Stimulated activated CD8-positive, alpha-beta memory T cell treated with anti-CD3 and anti-CD28 coated beads, Interleukin-4, amount 100 ng/mL, for 1 hour (primary cell): Measurements from ENCODE around the gene SEPTIN10.

Source experiments
- DNase-seq, 2 donors: peaks; one replicate each; pipeline ENCODE4 v3.0.0-alpha.2; 2020; ENCODE audit warnings: low read depth in 2 of 2, low spot score in 1 of 2

The SEPTIN10 gene

GRCh38 chr2:109500910-109501309 lies 112.9 kb downstream of the SEPTIN10 start:
- DNase-seq, result no peak

- no peak for DNase-seq
These were observed 114.2 kb downstream of the SEPTIN10 start for GRCh38 chr2:109499566-109499965.

- DNase-seq, result no peak
These were observed 114.9 kb downstream of the SEPTIN10 start for GRCh38 chr2:109498906-109499305.

- no peak for DNase-seq
These were observed 115.6 kb downstream of the SEPTIN10 start for GRCh38 chr2:109497911-109498870.

- no peak for DNase-seq
These were observed 116.3 kb downstream of the SEPTIN10 start for GRCh38 chr2:109497463-109497862.

GRCh38 chr2:109494351-109494750 lies 119.4 kb downstream of the SEPTIN10 start:
- no peak for DNase-seq

- DNase-seq, result no peak
These were observed 120.4 kb downstream of the SEPTIN10 start for GRCh38 chr2:109493176-109493935.
